Lower leg skin (tissue), 3 donors: ENCODE data around the gene ASIC1.

ENCODE experiments used
- CTCF ChIP-seq, 3 donors: fragments of 450-650 bp; IDR thresholded peaks; one replicate each; pipeline ENCODE4 v1.5.1; 2016; ENCODE audit warnings: antibody characterized with exemption in 3 of 3, mild to moderate bottlenecking in 3 of 3, moderate library complexity in 2 of 3
- POLR2A ChIP-seq, 2 donors: fragments of 450-650 bp; IDR thresholded peaks; one replicate each; pipeline ENCODE4 v1.6.1; 2016 to 2017; ENCODE audit warnings: antibody characterized with exemption in 2 of 2, mild to moderate bottlenecking in 1 of 2, moderate library complexity in 1 of 2

- TF ChIP-seq CTCF (IDR thresholded peaks at IDR 0.05) (no peak), POLR2A (IDR thresholded peaks at IDR 0.05) (no peak)
Observed at GRCh38 chr12:50103351-50103750, 46.0 kb downstream of the ASIC1 start.
